Stimulated activated CD4-positive, alpha-beta T cell treated with anti-CD3 and anti-CD28 coated beads, Interleukin-1b, Interleukin-23, amount 100 ng/mL, for 48 hours (primary cell): Measurements from ENCODE around the gene RAB41.
"Not testable (repeated sequence)": the region's sequence is repeated elsewhere in the genome, so short reads cannot be mapped to it uniquely, and the experiment has no call there.

Experiments
- DNase-seq: peaks from one replicate; pipeline ENCODE4 v3.0.0-alpha.2; 2020

The RAB41 gene

DNA sequence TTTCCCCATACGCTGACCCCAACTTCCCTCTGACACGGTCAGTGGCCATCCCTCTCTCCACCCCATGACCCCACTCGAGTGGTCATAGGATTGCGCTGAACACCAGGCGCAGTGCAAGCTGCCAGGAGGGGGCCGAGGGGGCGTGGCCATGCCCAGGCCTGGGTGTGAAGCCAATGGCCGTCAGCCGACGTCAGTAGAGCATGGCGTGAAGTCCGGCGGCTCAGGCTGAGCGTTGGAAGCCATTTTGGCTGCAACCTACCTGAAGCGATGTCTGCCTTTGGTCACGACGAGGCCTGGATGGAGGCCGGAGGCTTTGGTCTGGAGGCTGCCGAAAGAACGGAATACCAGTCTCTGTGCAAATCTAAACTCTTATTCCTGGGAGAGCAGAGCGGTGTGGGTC is at the start of gene RAB41:
TSS of gene RAB41 (plus strand) at position 222 of the 400 bp plus-strand sequence. CDS start at position 268, 46 bp downstream.
- no peak for DNase-seq

DNA sequence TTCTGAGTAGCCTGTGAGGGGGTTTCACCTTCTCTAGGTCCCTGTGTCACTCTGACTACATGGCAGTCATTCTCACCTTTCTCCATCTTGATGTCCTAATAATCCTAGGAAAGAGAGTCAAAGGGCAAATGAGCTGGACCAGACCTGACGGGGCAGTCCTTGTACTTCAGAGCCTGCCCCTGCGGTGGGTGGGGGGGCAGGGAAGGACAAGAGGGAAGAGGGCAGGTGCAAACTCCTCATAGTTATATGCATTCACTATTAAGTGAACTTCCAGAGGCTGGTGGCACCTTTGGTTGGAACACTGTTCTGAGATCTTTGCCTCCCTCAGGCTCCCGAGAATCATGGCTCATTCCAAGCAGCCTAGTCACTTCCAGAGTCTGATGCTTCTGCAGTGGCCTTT is 47.6 kb upstream of the RAB41 start, which contains the start of gene AWAT1:
TSS of gene AWAT1 (plus strand) at position 301 of the 400 bp plus-strand sequence. CDS start at position 342, 41 bp downstream.
- DNase-seq: no peak

DNA sequence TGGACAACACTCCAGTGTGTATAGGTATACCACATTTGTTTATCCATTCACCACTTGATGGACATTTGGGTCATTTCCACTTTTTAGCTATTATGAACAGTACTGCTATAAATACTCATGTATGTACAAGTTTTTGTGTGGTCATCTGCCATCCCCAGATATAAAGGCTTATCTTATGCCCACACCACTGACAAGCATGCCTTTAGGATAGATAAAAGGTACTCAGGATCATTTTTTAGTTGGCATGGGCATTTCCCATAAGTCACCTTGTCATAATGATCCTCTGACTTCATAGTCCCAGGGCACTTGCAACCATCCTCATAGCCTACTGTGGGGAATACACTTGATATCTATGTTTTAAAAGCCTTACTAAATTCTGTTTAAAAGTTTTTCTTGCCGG is 41.2 kb upstream of the RAB41 start:
- no peak for DNase-seq

DNA sequence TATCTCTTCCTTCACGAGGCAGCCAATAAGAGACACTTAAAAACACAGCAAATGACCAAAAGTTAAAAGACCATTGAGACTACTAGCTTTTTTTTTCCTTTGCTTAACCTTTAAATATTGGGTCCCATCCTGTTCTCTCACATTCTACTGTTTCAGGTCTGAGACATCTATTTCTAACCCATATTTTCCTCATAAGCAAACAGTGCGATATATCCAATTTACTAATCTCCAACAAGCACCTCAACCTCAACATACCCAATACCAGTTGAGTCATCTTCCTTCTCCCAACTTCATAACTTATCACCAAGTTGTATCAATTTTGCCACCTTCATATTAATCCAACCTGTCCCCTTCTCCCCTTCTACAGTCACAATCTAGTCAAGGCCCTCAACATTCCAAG is 40.5 kb upstream of the RAB41 start:
- no peak for DNase-seq

DNA sequence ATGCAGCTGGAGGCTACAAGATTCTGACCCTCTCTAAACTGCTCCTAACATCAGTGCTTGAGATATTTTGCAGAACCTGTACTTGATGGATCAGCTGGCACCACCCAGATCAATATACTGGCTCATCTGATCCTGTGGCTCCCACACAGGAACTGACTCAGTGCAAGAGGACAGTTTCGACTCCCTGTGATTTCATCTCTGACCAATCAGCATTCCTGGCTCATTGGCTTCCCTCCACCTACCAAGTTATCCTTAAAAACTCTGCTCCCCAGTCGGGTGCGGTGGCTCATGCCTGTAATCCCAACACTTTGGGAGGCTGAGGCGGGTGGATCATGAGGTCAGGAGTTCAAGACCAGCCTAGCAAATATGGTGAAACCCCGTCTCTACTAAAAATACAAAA is 38.4 kb upstream of the RAB41 start:
- not testable (repeated sequence) for DNase-seq

DNA sequence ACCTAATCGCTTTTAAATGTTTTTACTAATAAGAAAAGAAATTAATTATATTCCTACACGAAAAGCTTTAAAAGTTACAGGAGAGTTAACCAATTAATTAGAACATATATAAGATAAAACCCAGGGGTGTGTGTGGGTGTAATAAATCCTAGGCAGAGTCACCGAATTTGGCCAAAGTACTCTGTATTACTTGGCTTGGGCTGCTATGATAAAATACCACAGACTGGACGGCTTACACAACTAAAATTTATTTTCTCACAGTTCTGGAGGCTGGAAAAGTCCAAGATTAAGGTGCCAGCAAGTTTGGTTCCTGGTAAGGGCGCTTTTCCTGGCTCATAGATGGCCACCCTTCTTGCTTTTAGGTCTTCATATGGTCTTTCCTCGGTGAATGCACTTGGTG is 37.1 kb upstream of the RAB41 start:
- no peak for DNase-seq

DNA sequence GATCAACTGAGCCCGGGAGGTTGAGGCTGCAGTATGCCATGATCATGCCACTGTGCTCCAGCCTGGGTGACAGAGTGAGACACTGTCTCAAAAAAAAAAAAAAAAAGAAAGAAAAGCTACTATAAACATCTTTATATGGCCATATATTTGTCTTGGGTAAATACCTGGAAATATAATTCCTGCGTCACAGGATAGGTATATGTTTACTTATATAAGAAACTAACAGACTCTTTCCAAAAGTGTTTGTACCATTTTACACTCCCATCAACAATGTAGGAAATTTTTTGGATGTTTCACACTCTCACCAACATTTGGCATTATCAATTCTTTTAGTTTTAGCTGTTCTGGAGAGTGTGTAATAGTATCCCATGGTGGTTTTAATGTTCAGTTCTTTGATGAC is 34.7 kb upstream of the RAB41 start:
- DNase-seq: no peak

DNA sequence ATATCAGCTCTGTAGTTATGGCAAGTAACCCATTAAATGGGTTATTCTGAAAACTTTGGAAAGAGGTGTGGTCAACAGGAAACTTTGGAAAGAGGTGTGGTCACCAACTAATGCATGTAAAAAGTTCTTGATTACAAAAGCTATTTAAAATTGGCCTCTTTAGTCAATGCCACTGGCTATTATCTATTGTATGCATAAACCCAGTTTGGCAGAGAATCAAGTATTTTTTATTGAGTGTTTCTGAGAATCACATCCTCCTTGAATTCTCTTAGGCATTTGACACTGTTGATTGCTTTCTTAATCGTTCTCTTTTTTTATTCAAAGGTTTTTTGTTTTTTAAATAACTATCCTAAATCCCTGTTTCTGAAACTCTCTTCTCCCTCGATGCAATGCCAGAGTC is 29.5 kb upstream of the RAB41 start:
- DNase-seq: no peak

DNA sequence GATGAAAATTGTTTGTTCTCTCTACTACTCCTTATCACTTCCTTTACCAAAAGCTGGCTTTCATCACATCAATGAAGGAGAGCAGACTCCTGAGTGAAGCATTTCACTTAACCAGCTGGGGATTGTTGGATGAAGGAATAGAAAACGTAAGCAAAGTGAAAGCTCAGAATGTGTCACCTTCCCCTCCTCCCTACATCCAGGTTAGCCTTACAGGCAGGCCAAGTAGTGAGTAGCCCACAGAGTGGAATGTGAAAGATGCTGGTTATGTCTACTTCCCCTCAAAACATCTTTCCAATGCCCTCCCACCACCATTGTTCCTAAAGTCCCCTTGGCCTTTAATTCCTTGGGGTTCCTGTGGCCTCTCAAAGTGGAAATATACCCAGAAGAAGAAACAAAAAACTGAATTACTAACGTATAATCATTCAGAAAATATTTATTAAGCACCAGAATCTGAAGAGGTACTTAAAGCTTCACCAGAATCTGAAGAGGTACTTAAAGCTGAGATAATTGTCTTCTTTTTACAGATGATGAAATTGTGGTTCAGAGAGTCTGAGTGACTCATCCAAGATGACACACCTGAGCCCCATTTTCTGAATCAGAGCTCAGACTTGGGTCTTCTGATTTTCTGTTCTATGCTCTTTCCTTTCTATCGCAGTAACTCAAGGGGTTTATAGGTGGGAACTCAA is 28.5 kb upstream of the RAB41 start:
- no peak for DNase-seq

DNA sequence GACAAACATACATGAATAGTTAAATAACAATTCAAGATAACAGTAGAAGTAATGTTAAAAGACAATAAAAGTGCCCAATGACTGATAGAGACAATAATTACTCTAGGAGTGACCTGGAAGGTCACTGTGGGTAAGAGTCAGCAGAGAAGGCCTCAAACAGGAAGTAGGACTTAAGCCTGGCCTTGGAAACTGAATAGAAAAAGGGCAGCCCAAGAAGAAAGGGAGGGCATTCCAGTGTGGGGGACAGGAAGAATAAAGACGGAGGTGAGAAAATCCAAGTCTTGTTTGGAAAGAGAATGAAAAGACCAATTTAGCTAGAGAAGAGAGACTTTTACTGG is 27.9 kb upstream of the RAB41 start:
- DNase-seq: no peak

DNA sequence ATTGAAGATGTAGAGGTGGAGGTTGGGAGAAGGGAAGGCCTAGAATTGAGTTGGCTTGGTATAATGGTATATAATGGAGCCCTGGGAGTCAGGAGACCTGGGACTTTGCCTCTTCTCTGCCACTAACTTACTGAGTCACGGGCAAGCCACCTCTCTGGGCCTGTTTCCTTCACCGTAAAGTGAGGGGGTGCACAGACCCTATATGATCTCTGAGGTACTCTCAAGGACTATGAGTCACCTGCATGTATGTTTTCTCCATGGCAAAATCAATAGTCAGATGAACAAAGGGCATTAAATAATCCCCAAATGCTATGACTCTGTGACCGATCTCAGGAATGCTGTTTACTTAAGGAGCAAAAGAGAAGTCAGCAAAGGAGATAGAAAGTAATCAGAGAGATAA is 27.1 kb upstream of the RAB41 start:
- DNase-seq: no peak

DNA sequence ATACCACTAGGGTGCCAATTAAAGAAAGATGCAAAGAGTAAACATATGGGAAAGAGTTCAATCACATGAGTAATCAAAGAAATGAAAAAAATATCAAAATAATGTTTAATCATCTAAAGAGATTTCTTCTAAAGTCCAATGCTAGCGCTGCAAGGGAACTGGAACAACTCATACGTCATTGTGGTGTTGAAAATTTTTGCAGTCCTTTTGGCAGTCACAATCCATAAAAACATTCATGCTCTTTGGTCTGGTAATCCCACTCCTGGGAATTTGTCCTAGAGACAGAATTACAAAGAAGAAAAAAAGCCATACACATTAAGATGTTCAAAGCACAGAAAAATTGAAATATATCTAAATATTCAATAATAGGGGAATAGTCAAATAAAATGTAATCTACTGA is 26.5 kb upstream of the RAB41 start:
- no peak for DNase-seq

DNA sequence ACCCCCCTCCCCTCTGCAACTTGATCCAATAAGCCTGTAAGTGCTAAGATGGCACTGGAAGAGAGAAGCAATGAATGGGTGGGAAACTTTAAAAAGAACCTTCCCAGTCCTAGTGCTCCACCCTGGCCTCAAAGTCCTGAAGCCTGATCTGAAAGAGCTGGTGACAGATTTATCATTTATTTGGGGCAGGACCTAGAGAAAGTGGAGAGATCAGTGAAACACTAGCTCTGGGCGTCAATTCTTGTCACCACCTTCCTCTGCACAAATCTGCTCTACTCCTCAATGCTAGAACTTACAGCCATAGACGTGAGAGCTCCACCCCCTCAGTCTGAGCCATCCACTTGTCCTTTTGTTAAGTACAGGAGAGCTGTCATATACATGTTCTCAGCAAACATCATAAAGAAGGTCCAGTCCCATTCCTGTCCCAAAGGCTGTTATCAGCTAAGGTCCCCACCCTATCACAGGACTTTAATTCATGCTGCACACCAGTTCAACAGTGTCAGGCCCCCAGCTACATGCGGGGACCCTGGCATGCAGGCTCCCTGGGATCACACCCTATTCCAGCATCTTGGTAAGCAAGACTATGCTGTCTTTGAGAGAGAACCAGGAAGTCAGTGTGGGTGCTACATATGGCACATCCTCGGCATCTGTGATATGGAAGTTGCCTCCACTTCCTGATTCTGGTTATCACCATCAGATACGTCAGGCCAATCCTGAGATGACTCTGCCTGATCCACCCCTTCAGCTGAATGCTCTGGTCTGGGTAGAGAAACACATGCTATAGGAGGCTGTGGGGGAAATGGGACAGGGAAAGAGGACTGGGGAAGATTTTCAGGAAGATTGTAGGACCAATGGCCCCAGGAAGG is 24.3 kb upstream of the RAB41 start:
- no peak for DNase-seq

DNA sequence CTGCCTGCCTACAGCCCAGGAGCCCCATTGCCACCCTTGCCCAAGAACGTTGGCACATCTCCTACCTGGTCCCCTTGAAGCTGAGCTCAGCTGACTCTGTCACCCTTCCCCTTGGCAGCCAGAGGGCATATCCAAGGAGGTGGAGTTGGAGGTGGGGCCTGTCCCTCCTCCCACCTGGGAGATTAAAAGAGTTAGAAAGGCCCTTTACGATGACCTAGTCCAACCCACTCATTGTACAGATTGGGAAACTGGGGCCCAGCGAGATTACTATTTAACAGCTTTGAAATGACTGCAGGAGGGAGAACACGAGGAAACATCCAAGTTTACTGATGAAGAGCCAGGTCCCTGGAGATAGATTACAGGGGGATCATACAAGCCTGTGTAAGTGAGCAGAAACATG is 21.9 kb upstream of the RAB41 start, which contains the start of gene P2RY4:
TSS of gene P2RY4 (minus strand) at position 101 of the 400 bp plus-strand sequence. CDS start 580 bp downstream, outside the sequence.
- DNase-seq: no peak

DNA sequence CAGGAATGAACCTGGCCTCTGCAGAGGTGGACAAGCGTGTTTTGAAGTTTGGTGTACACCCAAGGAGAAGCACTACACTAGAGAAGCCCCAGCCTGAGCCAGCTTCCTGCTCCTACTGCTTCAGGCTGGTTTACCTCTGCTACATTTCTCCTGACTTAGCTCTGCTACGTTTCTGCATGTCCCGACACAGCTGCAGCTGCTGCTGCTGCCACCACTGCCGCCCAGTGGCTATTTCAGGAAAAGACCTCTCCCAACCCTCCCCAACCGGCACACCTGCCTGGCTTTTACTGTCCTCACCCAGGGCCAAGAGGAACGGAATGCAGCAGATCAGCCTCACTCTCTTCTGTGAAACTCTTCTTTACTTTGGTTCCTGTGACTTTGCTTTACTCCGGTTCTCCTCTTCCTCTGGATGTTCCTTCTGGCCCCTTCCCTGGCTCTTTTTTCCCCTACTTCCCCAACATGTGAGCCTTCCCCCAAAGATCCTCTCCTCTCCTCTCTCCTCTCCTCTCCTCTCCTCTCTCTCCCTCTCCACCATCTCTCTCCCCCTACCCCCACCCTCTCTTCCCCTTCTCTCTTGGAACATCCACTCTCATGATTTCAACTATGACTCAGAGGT is 18.9 kb upstream of the RAB41 start:
- DNase-seq: peak; percentile 25

DNA sequence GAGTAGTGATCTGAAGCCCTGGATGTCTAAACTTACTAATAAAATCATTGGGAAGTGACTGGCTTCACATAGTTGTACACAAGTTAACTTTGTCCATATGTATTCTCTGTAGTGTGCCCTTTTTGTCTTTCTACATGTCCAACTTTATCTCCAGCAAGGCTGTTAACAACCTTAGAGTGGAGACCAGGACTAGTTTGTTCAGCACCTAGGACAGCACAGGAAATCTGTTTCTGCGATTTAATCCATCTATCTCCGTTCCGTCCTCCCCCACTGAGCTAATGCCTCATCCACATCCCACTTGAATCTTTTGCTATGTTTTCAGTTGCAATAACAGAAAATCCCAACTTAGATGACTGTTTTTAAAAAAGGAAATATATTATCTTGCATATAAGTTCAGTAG is 17.2 kb upstream of the RAB41 start:
- no peak for DNase-seq

DNA sequence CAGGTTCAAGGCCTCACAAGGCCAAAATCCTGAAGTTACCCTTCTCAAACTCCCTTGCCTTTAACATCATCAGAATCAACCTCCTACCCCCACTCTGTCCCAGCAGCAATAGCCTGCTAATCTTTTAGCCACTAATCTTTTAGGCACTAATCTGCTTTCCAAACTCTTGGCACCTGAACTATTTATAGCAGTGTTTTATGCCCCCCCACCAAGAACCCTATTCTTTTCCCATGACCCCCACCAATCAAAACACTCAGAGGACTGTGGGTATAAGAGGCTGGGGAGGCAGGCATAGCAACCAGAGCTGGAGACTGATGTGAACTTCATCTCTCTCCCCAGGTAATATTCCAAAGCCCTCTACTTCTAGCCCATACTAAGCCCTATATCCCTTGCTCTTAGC is 13.9 kb upstream of the RAB41 start, which contains the start of gene ARR3:
TSS of gene ARR3 (plus strand) at position 301 of the 400 bp plus-strand sequence. CDS start 1,052 bp downstream, outside the sequence.
- no peak for DNase-seq

DNA sequence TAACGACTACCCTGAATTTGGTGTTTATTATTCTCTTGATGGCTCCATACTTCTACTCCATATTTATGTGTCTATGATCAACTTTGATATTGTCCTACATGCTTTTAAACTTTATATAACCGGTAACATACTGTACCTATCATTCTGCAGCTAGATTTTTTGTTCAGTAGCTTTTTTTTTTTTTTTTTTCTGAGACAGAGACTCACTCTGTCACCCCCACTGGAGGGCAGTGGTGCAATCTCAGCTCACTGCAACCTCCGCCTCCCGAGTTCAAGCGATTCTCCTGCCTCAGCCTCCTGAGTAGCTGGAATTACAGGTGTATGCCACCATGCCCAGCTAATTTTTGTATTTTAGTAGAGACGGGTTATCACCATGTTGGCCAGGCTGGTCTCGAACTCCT is 7.9 kb upstream of the RAB41 start:
- DNase-seq: not testable (repeated sequence)

DNA sequence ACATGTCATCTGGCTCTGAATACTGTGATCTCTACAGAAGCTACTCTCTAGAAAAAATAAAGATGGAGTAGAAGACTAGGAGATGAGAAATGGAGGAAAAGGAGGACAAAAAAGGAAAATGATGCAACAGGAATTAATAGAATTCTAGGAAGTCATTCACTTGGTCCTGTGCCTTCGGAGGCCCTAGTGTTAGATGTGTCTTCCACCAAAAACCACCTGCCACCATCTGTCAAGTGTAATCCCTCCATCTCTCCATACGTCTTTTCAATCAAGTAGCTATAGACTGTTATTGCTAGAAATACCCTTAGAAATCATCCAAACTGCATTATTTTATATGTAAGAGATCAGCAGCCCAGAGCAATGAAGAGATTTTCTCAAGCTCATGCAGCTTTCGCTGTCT is 2.9 kb upstream of the RAB41 start:
- DNase-seq: no peak

DNA sequence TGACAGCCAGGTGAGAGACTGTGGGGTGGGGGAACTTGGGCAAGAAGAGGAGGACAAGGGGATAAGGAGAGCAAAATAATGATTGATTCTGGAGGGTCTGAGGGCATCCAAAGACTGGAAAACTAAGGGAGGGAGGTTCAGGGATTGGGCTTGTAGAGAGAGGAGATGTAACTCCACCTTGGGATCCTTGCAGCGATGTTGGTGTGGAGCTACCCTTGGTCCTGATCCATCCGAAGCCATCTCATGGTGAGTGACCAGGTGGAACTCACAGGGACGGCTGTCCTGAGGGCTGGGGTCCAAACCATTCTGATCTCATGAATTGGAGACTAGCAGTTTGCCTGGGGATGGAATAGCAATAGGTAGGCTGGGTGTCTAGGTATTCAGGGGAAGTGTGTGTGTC is 1.4 kb upstream of the RAB41 start:
- no peak for DNase-seq

DNA sequence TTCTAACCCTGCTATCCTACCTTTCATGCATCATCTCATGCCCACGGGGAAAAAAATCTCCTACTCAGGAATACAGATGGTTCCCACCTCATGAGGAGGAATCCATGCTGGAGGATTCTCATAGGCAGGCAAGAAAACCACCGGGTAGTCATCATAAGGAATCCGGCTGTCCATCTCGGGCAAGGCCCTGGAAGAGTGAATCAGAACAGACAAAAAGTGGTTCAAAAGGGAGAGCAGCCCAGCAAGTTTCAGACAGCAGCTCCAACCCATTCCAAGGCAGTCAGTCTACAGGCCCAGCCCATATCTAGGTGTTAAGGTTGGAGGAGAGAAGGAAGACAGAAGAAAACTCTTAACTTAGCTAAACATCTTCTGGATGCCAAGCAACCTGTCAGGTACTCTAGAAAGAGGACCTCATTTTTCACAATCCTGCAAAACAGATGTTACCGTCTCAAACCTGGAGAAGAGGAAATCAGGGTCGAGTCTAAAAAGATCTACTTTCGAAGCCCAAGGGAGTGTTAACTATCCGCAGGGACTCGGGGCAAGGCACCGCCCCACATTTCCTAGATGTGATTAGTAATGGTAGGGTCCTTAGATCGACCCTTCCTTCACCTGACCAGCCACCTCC is 7.3 kb downstream of the RAB41 start:
- no peak for DNase-seq

DNA sequence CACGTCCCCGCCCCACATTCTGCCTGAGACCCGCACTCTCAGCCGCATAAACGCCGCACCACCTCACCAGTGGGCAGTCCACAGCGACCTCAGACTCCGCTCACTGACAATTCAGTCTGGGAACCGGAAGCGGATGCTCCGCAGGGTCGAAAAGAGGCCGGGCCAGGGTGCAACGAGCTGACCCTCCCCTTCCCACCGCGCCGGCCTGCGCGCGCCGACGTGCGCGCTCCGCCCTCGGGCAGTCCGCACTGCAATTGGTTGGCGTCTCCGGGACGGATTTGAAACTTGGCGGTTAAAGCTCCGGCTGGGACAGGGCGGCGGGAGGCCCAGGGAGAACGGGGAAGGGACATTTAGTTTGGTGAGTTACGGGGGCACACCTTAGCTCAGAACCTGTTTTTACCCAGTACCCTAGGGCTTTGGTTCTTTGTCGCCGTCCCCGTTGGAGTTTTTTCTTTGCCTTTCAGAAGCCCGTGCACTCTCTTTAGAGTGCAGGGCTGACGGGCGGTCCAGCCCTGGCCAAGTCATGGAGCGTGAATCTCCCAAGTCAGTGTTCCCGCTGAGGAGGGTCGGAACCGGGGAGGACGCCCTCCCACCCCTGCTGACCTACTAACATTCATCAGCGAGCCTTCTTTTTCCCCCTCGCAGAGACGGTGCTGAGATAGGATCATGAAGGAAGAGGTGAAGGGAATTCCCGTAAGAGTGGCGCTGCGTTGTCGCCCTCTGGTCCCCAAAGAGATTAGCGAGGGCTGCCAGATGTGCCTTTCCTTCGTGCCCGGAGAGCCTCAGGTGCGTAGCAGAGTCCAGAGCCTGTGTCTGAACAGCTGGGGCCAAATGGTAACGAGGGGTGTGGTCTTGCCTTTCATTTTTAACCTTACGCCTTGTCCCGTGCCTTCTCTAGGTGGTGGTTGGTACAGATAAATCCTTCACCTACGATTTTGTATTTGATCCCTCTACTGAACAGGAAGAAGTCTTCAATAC is 8.1 kb downstream of the RAB41 start, which contains the start of the genes KIF4A and PDZD11:
TSS of gene KIF4A (plus strand) at position 312 of the 978 bp plus-strand sequence. CDS start at position 667, 355 bp downstream.
TSS of gene PDZD11 (minus strand) at position 135 of the 978 bp plus-strand sequence. CDS start 586 bp downstream, outside the sequence.
- peak; percentile 82 for DNase-seq
